Stomach (tissue), 9 donors: ENCODE data around the gene RMND5A. TPM values are rescaled to one million over a fixed set of nuclear protein-coding genes. Genes with fewer than 3 reads are reported as not detected.
A peak's percentile ranks its signal among the peaks of the same experiment; 100 is the strongest.

ENCODE experiments used
- DNase-seq, 2 donors: peaks; one replicate each; pipeline versions ENCODE4 v3.0.0 to v3.0.0-alpha.2; 2013 to 2019
- H3K27ac ChIP-seq, 5 donors: fragments of 200-600 bp in 4 of 5; sonication (generic) in 4 of 5; one replicate each; pipeline ENCODE4 v1.5.1; 2013 to 2019; ENCODE audit warnings: mild to moderate bottlenecking in 1 of 5, moderate library complexity in 1 of 5
- H3K27me3 ChIP-seq, 3 donors: fragments of 200-600 bp; sonication (generic); one replicate each; pipeline ENCODE4 v1.5.1; 2017 to 2019; ENCODE audit warnings: mixed run types in 1 of 3
- H3K36me3 ChIP-seq, 4 donors: fragments of 200-600 bp; sonication (generic); 1 replicate in 3 of 4; 2 replicates in 1 of 4; pipeline ENCODE4 v1.5.1; 2016 to 2019
- H3K4me1 ChIP-seq, 4 donors: fragments of 200-600 bp; sonication (generic); one replicate each; pipeline ENCODE4 v1.5.1; 2016 to 2019
- H3K4me3 ChIP-seq, 4 donors: fragments of 200-600 bp; sonication (generic) in 3 of 4; one replicate each; pipeline ENCODE4 v1.5.1; 2016 to 2019; ENCODE audit warnings: mild to moderate bottlenecking in 1 of 4
- H3K9me3 ChIP-seq, 4 donors: fragments of 200-600 bp; sonication (generic); one replicate each; pipeline ENCODE4 v1.5.1; 2016 to 2019
- CTCF ChIP-seq, 7 experiments: fragments of 450-650 bp in 4 of 7; fragments of 200-600 bp in 3 of 7; sonication (generic) in 3 of 7; IDR thresholded peaks; one replicate each; pipeline ENCODE4 v1.5.1; 2016 to 2019; ENCODE audit warnings: antibody characterized with exemption in 7 of 7, control low read depth in 2 of 7, mild to moderate bottlenecking in 1 of 7
- EP300 ChIP-seq: sonication (generic); formaldehyde crosslinking; IDR thresholded peaks from one replicate; pipeline ENCODE4 v1.6.1; 2017; ENCODE audit warnings: antibody characterized with exemption
- POLR2A ChIP-seq, 4 donors: fragments of 450-650 bp; IDR thresholded peaks; one replicate each; pipeline ENCODE4 v1.6.1; 2016; ENCODE audit warnings: antibody characterized with exemption in 4 of 4, control low read depth in 2 of 4, mild to moderate bottlenecking in 1 of 4, moderate library complexity in 1 of 4
- POLR2AphosphoS5 ChIP-seq, 3 donors: sonication (generic); formaldehyde crosslinking; IDR thresholded peaks; one replicate each; pipeline ENCODE4 v1.6.1; 2016; ENCODE audit warnings: antibody characterized with exemption in 3 of 3
- WGBS, 5 donors: extraction: QIAGEN DNeasy Blood & Tissue Kit in 3 of 5; methylation state at CpG; one replicate each; pipeline versions ENCODE4 v1.1.5 to v1.1.7; 2013 to 2018; 5-methylcytosine and 5-hydroxymethylcytosine counted together
- intact Hi-C: fragments of 100-400 bp; cut with DNase I; formaldehyde crosslinking; loops from one replicate; pipeline ENCODE4 v1.15.1; 2023; ENCODE audit warnings: low total_unique reads
- polyA plus RNA-seq, 3 donors: library from polyadenylated mRNA; stranded (reverse); fragments of 200-250 nt; gene quantifications; one replicate each; pipeline ENCODE4 v1.2.3, GENCODE V29; 2013
- total RNA-seq, 5 donors: library from RNA; depleted of rRNA; stranded (reverse); fragments of >200 nt; gene quantifications; one replicate each; pipeline versions ENCODE4 v1.1.0 to v1.2.3, GENCODE V29; 2014 to 2016
- donor health status: healthy with polysubstance abuse.
- donor health status: Bipolar disorder and iron deficiency.
- donor health status: healthy.

Gene RMND5A
- total and polyA plus RNA-seq, 8 donors = 7.3 to 111 (median 24.5) TPM

GRCh38 chr2:86821306-86821705, 101.2 kb downstream of the RMND5A start:
- intact Hi-C loops = no loop called here
- no peak for DNase-seq
- H3K9me3 ChIP-seq = peaks cover 0 to 19% (median 5%) of the 10 kb centered on the region in 4 donors
- TF ChIP-seq POLR2AphosphoS5 (IDR thresholded peaks at IDR 0.05) (no peak), POLR2A (IDR thresholded peaks at IDR 0.05) (no peak), CTCF (IDR thresholded peaks at IDR 0.05) (no peak), EP300 (no peak)
- H3K27me3 ChIP-seq = peaks cover 0 to 12% (median 0%) of the 10 kb centered on the region in 3 donors
- H3K36me3 ChIP-seq = no peaks in the 10 kb centered on the region
- peak overlapping the region in 2 of 5 donors; percentile 13 to 33 for H3K27ac ChIP-seq
- no peaks in the 10 kb centered on the region for H3K4me1 ChIP-seq
- no peak overlapping the region for H3K4me3 ChIP-seq
- WGBS, 5 donors = 90 to 94% (median 91%) methylated on average over 13 of the region's 13 CpGs

- Histone ChIP-seq H3K27ac (peak overlapping the region in 1 of 5 donors; percentile 33), H3K36me3 (no peaks in the 10 kb centered on the region), H3K9me3 (peaks cover 0 to 19% (median 5%) of the 10 kb centered on the region in 4 donors), H3K4me1 (no peaks in the 10 kb centered on the region), H3K27me3 (peaks cover 0 to 14% (median 0%) of the 10 kb centered on the region in 3 donors), H3K4me3 (no peak overlapping the region)
- TF ChIP-seq POLR2AphosphoS5 (IDR thresholded peaks at IDR 0.05) (no peak), EP300 (no peak), CTCF (IDR thresholded peaks at IDR 0.05) (no peak), POLR2A (IDR thresholded peaks at IDR 0.05) (no peak)
- intact Hi-C loops = no loop called here
- DNase-seq = no peak
- WGBS, 5 donors = 74 to 92% (median 90%) methylated on average over 6 of the region's 6 CpGs
Observed at GRCh38 chr2:86821842-86822241, 101.8 kb downstream of the RMND5A start.

GRCh38 chr2:86822668-86823345, 102.7 kb downstream of the RMND5A start:
- Histone ChIP-seq H3K27ac (no peak overlapping the region), H3K36me3 (no peaks in the 10 kb centered on the region), H3K27me3 (peaks cover 0 to 14% (median 0%) of the 10 kb centered on the region in 3 donors), H3K4me1 (no peaks in the 10 kb centered on the region), H3K9me3 (peaks cover 0 to 19% (median 5%) of the 10 kb centered on the region in 4 donors), H3K4me3 (no peak overlapping the region)
- DNase-seq = no peak
- intact Hi-C loops = no loop called here
- TF ChIP-seq EP300 (no peak), POLR2AphosphoS5 (IDR thresholded peaks at IDR 0.05) (no peak), POLR2A (IDR thresholded peaks at IDR 0.05) (no peak), CTCF (IDR thresholded peaks at IDR 0.05) (no peak)
- WGBS, 5 donors = 55 to 93% (median 87%) methylated on average over 3 of the region's 3 CpGs

- peak overlapping the region in 4 of 5 donors; percentile 7 to 40 (median 20) for H3K27ac ChIP-seq
- 83 to 92% (median 88%) methylated on average over 11 of the region's 11 CpGs for WGBS, 5 donors
Observed at GRCh38 chr2:86825036-86825692, 105.1 kb downstream of the RMND5A start.

More at GRCh38 chr2:86825036-86825692, 105.1 kb downstream of the RMND5A start:
- DNase-seq = no peak
- H3K9me3 ChIP-seq = peaks cover 0 to 19% (median 5%) of the 10 kb centered on the region in 4 donors
- no peak for TF ChIP-seq POLR2AphosphoS5 (IDR thresholded peaks at IDR 0.05)
- no peak for TF ChIP-seq CTCF (IDR thresholded peaks at IDR 0.05)
- no peak for TF ChIP-seq POLR2A (IDR thresholded peaks at IDR 0.05)
- TF ChIP-seq EP300 = no peak
- intact Hi-C loops = no loop called here
- no peaks in the 10 kb centered on the region for H3K36me3 ChIP-seq
- no peaks in the 10 kb centered on the region for H3K4me1 ChIP-seq
- H3K27me3 ChIP-seq = peaks cover 0 to 14% (median 0%) of the 10 kb centered on the region in 3 donors
- H3K4me3 ChIP-seq = peak overlapping the region in 1 of 4 donors; percentile 27
